ENCODE data around the gene DDX10.
A peak's percentile ranks its signal among the peaks of the same experiment; 100 is the strongest.

Gene DDX10

GRCh38 chr11:108836541-108836940 lies 171.7 kb downstream of the DDX10 start:
- Histone ChIP-seq H3K4me1 (ENCODE audit: control insufficient read depth in 1 of 2, insufficient read depth in 2 of 2, low read length in 2 of 2) (no peaks in the 10 kb centered on the region), H3K9ac (ENCODE audit: low read depth in 1 of 2, low read length in 2 of 2) (no peak overlapping the region), H3K36me3 (ENCODE audit: control insufficient read depth in 1 of 2, insufficient read depth in 2 of 2, low read length in 2 of 2) (peaks cover 0 to 18% of the 10 kb centered on the region in 2 donors), H3K4me3 (ENCODE audit: low read depth in 1 of 2, low read length in 2 of 2) (no peak overlapping the region), H3K27me3 (ENCODE audit: control insufficient read depth in 1 of 2, insufficient read depth in 2 of 2, low read length in 2 of 2) (no peaks in the 10 kb centered on the region), H3K9me3 (ENCODE audit: control insufficient read depth in 1 of 2, low read length in 2 of 2) (no peaks in the 10 kb centered on the region), H3K27ac (ENCODE audit: low read depth, low read length) (no peak overlapping the region)

- no peak overlapping the region for H3K27ac ChIP-seq (ENCODE audit: low read depth, low read length)
- H3K4me1 ChIP-seq (ENCODE audit: control insufficient read depth in 1 of 2, insufficient read depth in 2 of 2, low read length in 2 of 2) = no peaks in the 10 kb centered on the region
- H3K36me3 ChIP-seq (ENCODE audit: control insufficient read depth in 1 of 2, insufficient read depth in 2 of 2, low read length in 2 of 2) = peaks cover 0 to 18% of the 10 kb centered on the region in 2 donors
- H3K9ac ChIP-seq (ENCODE audit: low read depth in 1 of 2, low read length in 2 of 2) = no peak overlapping the region
- no peak overlapping the region for H3K4me3 ChIP-seq (ENCODE audit: low read depth in 1 of 2, low read length in 2 of 2)
- no peaks in the 10 kb centered on the region for H3K27me3 ChIP-seq (ENCODE audit: control insufficient read depth in 1 of 2, insufficient read depth in 2 of 2, low read length in 2 of 2)
- no peaks in the 10 kb centered on the region for H3K9me3 ChIP-seq (ENCODE audit: control insufficient read depth in 1 of 2, low read length in 2 of 2)
Observed at GRCh38 chr11:108838102-108838791, 173.4 kb downstream of the DDX10 start.

- H3K27ac ChIP-seq (ENCODE audit: low read depth, low read length) = no peak overlapping the region
- no peak overlapping the region for H3K9ac ChIP-seq (ENCODE audit: low read depth in 1 of 2, low read length in 2 of 2)
- no peaks in the 10 kb centered on the region for H3K9me3 ChIP-seq (ENCODE audit: control insufficient read depth in 1 of 2, low read length in 2 of 2)
- H3K4me3 ChIP-seq (ENCODE audit: low read depth in 1 of 2, low read length in 2 of 2) = no peak overlapping the region
- no peaks in the 10 kb centered on the region for H3K27me3 ChIP-seq (ENCODE audit: control insufficient read depth in 1 of 2, insufficient read depth in 2 of 2, low read length in 2 of 2)
- no peaks in the 10 kb centered on the region for H3K4me1 ChIP-seq (ENCODE audit: control insufficient read depth in 1 of 2, insufficient read depth in 2 of 2, low read length in 2 of 2)
- H3K36me3 ChIP-seq (ENCODE audit: control insufficient read depth in 1 of 2, insufficient read depth in 2 of 2, low read length in 2 of 2) = peaks cover 0 to 18% of the 10 kb centered on the region in 2 donors
Observed at GRCh38 chr11:108838792-108839105, 173.9 kb downstream of the DDX10 start.

GRCh38 chr11:108846009-108846408 lies 181.1 kb downstream of the DDX10 start:
- H3K9me3 ChIP-seq (ENCODE audit: control insufficient read depth in 1 of 2, low read length in 2 of 2) = no peaks in the 10 kb centered on the region
- H3K27ac ChIP-seq (ENCODE audit: low read depth, low read length) = no peak overlapping the region
- H3K27me3 ChIP-seq (ENCODE audit: control insufficient read depth in 1 of 2, insufficient read depth in 2 of 2, low read length in 2 of 2) = no peaks in the 10 kb centered on the region
- no peaks in the 10 kb centered on the region for H3K4me1 ChIP-seq (ENCODE audit: control insufficient read depth in 1 of 2, insufficient read depth in 2 of 2, low read length in 2 of 2)
- H3K4me3 ChIP-seq (ENCODE audit: low read depth in 1 of 2, low read length in 2 of 2) = no peak overlapping the region
- H3K9ac ChIP-seq (ENCODE audit: low read depth in 1 of 2, low read length in 2 of 2) = no peak overlapping the region
- peaks cover 0 to 2% of the 10 kb centered on the region in 2 donors for H3K36me3 ChIP-seq (ENCODE audit: control insufficient read depth in 1 of 2, insufficient read depth in 2 of 2, low read length in 2 of 2)

- Histone ChIP-seq H3K27me3 (ENCODE audit: control insufficient read depth in 1 of 2, insufficient read depth in 2 of 2, low read length in 2 of 2) (no peaks in the 10 kb centered on the region), H3K27ac (ENCODE audit: low read depth, low read length) (no peak overlapping the region), H3K4me1 (ENCODE audit: control insufficient read depth in 1 of 2, insufficient read depth in 2 of 2, low read length in 2 of 2) (no peaks in the 10 kb centered on the region), H3K36me3 (ENCODE audit: control insufficient read depth in 1 of 2, insufficient read depth in 2 of 2, low read length in 2 of 2) (no peaks in the 10 kb centered on the region), H3K9me3 (ENCODE audit: control insufficient read depth in 1 of 2, low read length in 2 of 2) (no peaks in the 10 kb centered on the region), H3K4me3 (ENCODE audit: low read depth in 1 of 2, low read length in 2 of 2) (no peak overlapping the region), H3K9ac (ENCODE audit: low read depth in 1 of 2, low read length in 2 of 2) (no peak overlapping the region)
Observed at GRCh38 chr11:108847298-108847990, 182.6 kb downstream of the DDX10 start.

- no peak overlapping the region for H3K27ac ChIP-seq (ENCODE audit: low read depth, low read length)
- H3K27me3 ChIP-seq (ENCODE audit: control insufficient read depth in 1 of 2, insufficient read depth in 2 of 2, low read length in 2 of 2) = no peaks in the 10 kb centered on the region
- no peaks in the 10 kb centered on the region for H3K9me3 ChIP-seq (ENCODE audit: control insufficient read depth in 1 of 2, low read length in 2 of 2)
- no peak overlapping the region for H3K9ac ChIP-seq (ENCODE audit: low read depth in 1 of 2, low read length in 2 of 2)
- H3K36me3 ChIP-seq (ENCODE audit: control insufficient read depth in 1 of 2, insufficient read depth in 2 of 2, low read length in 2 of 2) = peaks cover 0 to 4% of the 10 kb centered on the region in 2 donors
- peaks cover 9 to 10% of the 10 kb centered on the region in 2 donors for H3K4me1 ChIP-seq (ENCODE audit: control insufficient read depth in 1 of 2, insufficient read depth in 2 of 2, low read length in 2 of 2)
- H3K4me3 ChIP-seq (ENCODE audit: low read depth in 1 of 2, low read length in 2 of 2) = no peak overlapping the region
Observed at GRCh38 chr11:108851781-108852180, 186.9 kb downstream of the DDX10 start.

GRCh38 chr11:108852701-108853100 lies 187.8 kb downstream of the DDX10 start:
- no peak overlapping the region for H3K9ac ChIP-seq (ENCODE audit: low read depth in 1 of 2, low read length in 2 of 2)
- H3K36me3 ChIP-seq (ENCODE audit: control insufficient read depth in 1 of 2, insufficient read depth in 2 of 2, low read length in 2 of 2) = peaks cover 0 to 4% of the 10 kb centered on the region in 2 donors
- no peaks in the 10 kb centered on the region for H3K27me3 ChIP-seq (ENCODE audit: control insufficient read depth in 1 of 2, insufficient read depth in 2 of 2, low read length in 2 of 2)
- no peak overlapping the region for H3K27ac ChIP-seq (ENCODE audit: low read depth, low read length)
- no peaks in the 10 kb centered on the region for H3K9me3 ChIP-seq (ENCODE audit: control insufficient read depth in 1 of 2, low read length in 2 of 2)
- peaks cover 9 to 10% of the 10 kb centered on the region in 2 donors for H3K4me1 ChIP-seq (ENCODE audit: control insufficient read depth in 1 of 2, insufficient read depth in 2 of 2, low read length in 2 of 2)
- H3K4me3 ChIP-seq (ENCODE audit: low read depth in 1 of 2, low read length in 2 of 2) = no peak overlapping the region

GRCh38 chr11:108853151-108853550 lies 188.3 kb downstream of the DDX10 start:
- Histone ChIP-seq H3K9me3 (ENCODE audit: control insufficient read depth in 1 of 2, low read length in 2 of 2) (no peaks in the 10 kb centered on the region), H3K27ac (ENCODE audit: low read depth, low read length) (no peak overlapping the region), H3K9ac (ENCODE audit: low read depth in 1 of 2, low read length in 2 of 2) (no peak overlapping the region), H3K4me1 (ENCODE audit: control insufficient read depth in 1 of 2, insufficient read depth in 2 of 2, low read length in 2 of 2) (peaks cover 9 to 10% of the 10 kb centered on the region in 2 donors), H3K4me3 (ENCODE audit: low read depth in 1 of 2, low read length in 2 of 2) (no peak overlapping the region), H3K27me3 (ENCODE audit: control insufficient read depth in 1 of 2, insufficient read depth in 2 of 2, low read length in 2 of 2) (no peaks in the 10 kb centered on the region), H3K36me3 (ENCODE audit: control insufficient read depth in 1 of 2, insufficient read depth in 2 of 2, low read length in 2 of 2) (peaks cover 0 to 4% of the 10 kb centered on the region in 2 donors)

GRCh38 chr11:108853864-108854263 lies 189.0 kb downstream of the DDX10 start:
- peak overlapping the region; percentile 5 for H3K27ac ChIP-seq (ENCODE audit: low read depth, low read length)
- peak overlapping the region; percentile 0 to 46 for H3K9ac ChIP-seq (ENCODE audit: low read depth in 1 of 2, low read length in 2 of 2)

GRCh38 chr11:108854346-108854745 lies 189.5 kb downstream of the DDX10 start:
- Histone ChIP-seq H3K4me3 (ENCODE audit: low read depth in 1 of 2, low read length in 2 of 2) (peak overlapping the region; percentile 7 to 44), H3K4me1 (ENCODE audit: control insufficient read depth in 1 of 2, insufficient read depth in 2 of 2, low read length in 2 of 2) (peaks cover 9 to 10% of the 10 kb centered on the region in 2 donors), H3K27me3 (ENCODE audit: control insufficient read depth in 1 of 2, insufficient read depth in 2 of 2, low read length in 2 of 2) (no peaks in the 10 kb centered on the region), H3K27ac (ENCODE audit: low read depth, low read length) (peak overlapping the region; percentile 5), H3K9ac (ENCODE audit: low read depth in 1 of 2, low read length in 2 of 2) (peak overlapping the region in 1 of 2 donors; percentile 46), H3K9me3 (ENCODE audit: control insufficient read depth in 1 of 2, low read length in 2 of 2) (no peaks in the 10 kb centered on the region), H3K36me3 (ENCODE audit: control insufficient read depth in 1 of 2, insufficient read depth in 2 of 2, low read length in 2 of 2) (peaks cover 0 to 4% of the 10 kb centered on the region in 2 donors)

More at GRCh38 chr11:108853864-108854263, 189.0 kb downstream of the DDX10 start:
- Histone ChIP-seq H3K9me3 (ENCODE audit: control insufficient read depth in 1 of 2, low read length in 2 of 2) (no peaks in the 10 kb centered on the region), H3K36me3 (ENCODE audit: control insufficient read depth in 1 of 2, insufficient read depth in 2 of 2, low read length in 2 of 2) (peaks cover 0 to 4% of the 10 kb centered on the region in 2 donors), H3K27me3 (ENCODE audit: control insufficient read depth in 1 of 2, insufficient read depth in 2 of 2, low read length in 2 of 2) (no peaks in the 10 kb centered on the region), H3K4me3 (ENCODE audit: low read depth in 1 of 2, low read length in 2 of 2) (peak overlapping the region; percentile 7 to 44), H3K4me1 (ENCODE audit: control insufficient read depth in 1 of 2, insufficient read depth in 2 of 2, low read length in 2 of 2) (peaks cover 9 to 10% of the 10 kb centered on the region in 2 donors)

Measured in duodenal mucosa (tissue), 2 donors.